ENCODE measurements around the gene LAMB3.

DNA sequence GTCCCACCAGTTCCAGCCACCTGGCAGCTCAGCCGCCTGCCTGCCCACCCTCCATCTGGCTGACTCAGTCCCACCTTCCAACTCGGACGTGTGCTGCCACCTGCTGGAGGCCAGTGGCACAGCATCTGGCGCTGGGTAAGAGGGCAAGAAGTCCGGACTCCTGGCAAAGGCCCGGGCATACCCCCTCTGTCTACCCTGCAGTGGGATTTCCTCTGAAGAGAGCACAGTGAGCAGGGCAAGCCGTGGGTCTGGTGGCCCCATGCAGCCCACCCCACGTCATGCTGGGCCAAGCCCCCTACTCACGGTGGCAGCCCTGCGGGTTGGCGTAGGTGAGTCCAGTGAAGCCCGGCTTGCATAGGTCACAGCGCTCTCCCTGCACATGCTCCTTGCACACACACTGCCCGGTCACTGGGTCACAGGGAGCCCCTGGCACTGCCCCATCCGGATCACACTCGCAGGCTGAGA, 24.5 kb downstream of the LAMB3 start:
- TF ChIP-seq ZNF274 (IDR thresholded peaks at IDR 0.05; ENCODE audit: low read depth, low read length) (no peak), YY1 (IDR thresholded peaks at IDR 0.05; ENCODE audit: insufficient read depth, insufficient read length) (no peak), SUZ12 (IDR thresholded peaks at IDR 0.05; ENCODE audit: extremely low read depth, insufficient read depth, insufficient read length) (no peak)
